Activated CD4-positive, CD25-positive, alpha-beta regulatory T cell treated with anti-CD3 and anti-CD28 coated beads, Interleukin-2, amount 50 U/mL, for 72 hours (primary cell): ENCODE results near the gene RAB36.

Experiments used
- DNase-seq: peaks from one replicate; pipeline ENCODE4 v3.0.0; 2021

RAB36 gene

GRCh38 chr22:23109079-23109347, 36.3 kb upstream of the RAB36 start:
- no peak for DNase-seq

- DNase-seq: no peak
Observed at GRCh38 chr22:23109441-23109978, 35.8 kb upstream of the RAB36 start.

DNA sequence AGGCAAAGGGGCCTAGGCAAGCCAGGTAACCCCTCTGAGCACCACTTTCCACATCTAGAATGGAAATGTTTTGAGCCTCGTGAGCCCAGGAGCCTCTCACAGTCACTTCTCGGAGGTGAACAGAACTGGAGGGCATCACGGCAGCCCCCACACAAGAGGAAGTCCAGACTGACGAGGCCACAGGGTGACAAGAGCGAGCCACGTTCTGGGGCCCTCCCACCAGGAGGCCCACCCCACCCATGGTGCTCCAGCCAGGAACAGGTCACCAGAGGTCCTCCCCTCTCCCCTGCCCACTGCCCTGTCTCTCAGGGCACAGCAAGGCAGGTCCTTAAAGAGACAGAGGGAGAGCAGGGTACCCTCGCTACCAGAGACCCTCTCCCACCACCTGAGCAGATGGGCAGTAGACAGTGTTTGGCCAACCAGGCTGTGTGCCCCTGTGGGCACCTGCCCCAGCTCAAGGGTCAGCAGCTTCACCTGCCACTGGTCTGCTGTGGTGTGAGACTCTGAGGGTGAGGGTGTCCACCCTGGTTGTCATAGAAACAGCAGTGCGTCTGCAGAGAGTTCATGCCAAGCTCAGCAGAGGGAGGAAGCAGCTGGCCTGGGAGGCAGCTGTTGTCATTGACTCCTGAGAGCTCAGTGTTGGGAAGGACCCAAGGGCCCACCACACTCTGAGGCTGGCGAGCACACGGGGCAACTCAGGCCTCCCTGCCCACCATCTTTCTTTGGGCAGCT, 34.9 kb upstream of the RAB36 start:
- no peak for DNase-seq

GRCh38 chr22:23110922-23111527, 34.3 kb upstream of the RAB36 start:
- DNase-seq: no peak

DNA sequence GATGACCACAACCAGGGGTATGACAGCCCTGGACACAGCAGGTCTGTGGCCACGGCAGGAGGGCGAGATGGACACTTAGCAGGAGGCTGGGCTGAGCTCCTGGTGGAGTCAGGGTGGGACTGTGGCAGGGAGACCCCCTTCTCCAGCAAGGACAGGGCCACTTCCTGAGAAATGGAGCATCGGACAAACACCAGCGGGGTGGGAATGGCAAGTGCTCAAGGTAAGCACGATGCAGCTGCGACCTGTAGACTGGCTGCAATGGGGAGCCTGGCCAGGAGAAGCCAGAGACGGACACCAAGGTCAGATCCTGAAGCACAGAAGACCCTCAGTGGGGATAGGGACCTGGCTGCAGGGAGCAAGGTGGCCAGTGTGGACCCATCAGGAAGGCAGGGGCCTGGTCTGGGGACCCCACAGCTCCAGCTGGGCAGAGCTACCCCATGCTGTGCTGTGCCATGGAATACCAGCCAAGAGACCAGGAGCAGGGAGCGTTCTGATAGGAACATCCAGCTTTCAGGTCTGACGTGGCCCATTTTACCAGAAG, 32.7 kb upstream of the RAB36 start:
- DNase-seq: no peak

DNA sequence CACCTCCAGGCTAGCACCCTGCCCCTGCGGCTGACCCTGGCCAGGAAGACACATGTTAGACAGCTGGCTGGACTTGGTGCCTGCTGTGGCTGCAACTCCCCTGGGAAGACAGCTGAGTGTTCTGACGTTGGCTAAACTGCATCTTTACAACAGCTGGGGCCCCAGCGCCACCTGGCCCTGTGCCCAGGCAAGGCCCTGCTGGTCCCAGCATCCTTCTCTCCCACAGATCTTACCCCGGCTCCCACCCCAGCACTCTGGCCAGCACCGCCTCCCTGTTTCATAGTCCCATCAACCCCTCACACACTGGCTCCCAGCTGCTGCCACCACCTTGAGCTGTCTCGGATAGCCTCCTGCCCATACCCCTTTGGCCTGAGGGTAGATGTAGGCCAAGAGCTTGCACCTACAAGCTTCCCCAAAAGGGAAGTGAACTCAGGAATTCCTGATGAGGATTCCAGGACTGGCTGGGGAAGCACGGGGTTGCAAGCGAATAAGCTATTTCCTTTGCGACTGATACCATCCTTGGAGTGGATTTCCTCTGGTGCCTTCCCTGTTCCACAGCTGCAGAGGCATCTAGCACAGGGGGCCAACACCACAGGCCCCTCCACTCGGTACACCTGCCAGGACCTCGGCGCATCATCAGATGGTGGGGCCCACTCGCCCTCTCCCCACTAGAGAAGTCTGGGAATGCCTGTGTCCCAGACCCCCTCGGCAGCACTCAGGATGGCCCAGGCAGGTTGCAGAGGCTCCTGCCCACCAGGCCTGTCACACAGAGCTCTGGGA, 32.0 kb upstream of the RAB36 start:
- DNase-seq: no peak

- no peak for DNase-seq
Observed at GRCh38 chr22:23113847-23114720, 31.2 kb upstream of the RAB36 start.

GRCh38 chr22:23114721-23115020, 30.6 kb upstream of the RAB36 start:
- DNase-seq: no peak

- no peak for DNase-seq
Observed at GRCh38 chr22:23115369-23115768, 29.9 kb upstream of the RAB36 start.

DNA sequence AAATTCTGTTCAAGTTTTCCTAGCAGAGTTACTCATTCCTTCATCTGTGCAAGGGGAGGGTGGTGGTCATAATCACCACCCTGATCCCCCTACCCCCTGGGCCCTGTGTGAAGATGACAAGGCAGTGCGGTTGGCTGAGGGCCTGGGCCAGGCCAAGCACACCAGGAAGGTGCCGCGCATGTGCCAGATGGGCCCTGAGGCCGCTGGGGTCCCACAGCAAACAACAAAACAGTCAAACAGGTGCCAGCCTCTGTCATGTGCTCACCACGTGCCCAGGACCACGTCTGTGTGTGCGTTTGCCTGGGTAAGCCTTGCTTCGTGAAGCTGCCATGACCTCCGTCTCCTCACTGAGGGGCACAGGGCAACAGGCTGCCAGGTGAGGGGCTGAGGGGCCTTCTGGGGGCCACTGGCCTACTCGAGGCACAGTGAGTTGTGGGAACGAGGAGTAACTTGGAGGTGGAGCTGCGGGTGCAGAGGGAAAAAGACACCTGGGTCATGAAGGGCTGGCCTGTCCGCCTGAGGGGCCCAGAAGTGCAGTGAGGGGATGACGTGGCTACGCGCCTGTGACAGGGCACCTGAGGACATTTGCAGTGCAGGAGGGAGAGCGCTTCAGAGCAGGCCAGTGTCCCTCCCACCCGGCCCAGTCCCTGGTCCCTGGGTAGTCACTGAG, 29.3 kb upstream of the RAB36 start:
- DNase-seq: no peak

DNA sequence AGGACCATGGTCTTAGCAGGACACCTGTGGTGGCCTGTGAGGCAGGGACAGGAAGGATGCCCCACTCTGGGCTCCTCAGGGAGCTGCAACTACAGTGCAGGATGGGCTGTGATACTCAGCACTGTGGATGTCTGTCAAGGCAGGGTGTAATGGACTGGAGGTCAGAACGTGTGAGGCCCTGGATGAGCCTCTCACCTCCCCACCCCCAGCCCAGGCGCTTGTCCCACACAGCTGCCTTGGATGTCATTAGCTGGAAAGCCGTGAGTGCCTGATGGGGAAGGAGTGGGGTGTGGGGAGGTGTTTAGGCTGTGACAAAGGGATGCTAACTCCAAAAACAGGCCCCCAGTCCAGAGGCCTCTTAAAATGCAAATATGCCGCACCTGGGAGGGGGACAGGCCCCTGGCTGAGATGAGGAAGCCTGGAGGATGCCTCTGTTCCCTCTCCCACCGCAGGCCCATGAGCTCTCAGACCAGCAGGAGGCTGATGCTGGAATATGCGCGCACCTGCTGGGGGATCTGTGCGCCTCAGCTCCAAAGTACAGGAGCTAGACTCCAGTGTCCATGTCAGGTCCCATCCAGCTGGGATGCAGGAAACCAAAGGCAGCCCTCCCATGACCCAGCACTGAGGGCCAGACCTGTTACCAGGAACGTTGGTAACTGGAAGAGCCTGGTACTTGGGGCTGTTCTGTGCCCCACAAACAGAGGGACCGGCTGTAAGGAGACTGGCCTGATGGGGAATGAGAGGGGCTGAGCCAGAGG, 28.6 kb upstream of the RAB36 start:
- DNase-seq: no peak

DNA sequence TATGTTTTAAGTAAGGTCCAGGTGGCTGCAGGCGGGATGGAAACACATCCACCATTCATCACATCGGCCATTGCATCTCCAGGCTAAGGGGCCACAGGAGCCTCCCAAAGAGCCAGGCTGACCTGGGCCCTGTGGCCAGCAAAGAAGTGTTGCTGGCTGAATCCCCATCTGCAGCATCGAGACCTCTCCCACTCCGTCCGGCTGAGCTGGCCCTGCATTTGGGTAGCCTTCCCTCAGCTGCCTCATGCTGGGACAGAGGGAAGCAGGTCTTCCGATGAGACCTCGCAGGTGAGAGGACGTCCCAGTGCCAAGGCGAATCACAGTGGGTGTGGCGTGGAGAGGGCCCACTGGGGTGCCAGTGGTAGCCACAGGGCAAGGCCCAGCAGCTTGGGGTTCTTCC, 28.0 kb upstream of the RAB36 start:
- no peak for DNase-seq

DNA sequence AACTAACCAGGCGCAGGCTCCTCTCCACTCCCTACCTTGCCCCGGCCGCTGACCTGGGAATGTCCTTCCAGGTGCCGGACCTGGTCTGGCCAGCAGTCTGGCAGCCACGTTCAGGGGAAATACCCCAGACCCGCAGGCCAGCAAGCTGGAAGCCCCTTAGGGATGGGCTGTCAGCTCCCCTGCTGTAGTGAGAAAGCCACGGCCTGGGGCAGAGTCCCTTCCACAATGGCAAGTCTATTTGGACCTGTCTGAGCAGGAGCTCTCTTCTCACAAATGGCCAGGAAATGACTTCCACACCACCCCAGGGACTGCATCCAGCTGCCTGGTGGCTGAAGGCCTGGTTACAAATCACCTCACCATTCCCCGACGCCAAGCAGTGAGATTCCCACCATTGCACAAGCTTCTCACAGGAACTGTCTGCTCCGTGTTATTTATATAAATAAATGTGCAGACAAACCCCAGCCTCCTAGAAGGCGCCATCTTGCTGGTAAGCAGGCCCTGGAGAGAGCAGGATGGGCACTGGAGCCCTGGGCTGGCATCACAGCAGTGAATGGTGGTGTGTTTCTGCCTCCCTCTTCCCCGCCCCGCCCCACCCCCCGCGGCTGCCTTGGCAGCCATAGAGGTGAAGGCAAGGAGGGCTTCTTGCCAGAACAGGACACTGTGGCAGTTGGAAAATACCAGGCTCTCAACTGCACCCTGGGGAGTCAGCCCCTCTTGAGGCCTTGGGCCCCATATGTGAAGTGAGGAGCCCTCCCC, 27.2 kb upstream of the RAB36 start:
- no peak for DNase-seq

- no peak for DNase-seq
Observed at GRCh38 chr22:23118647-23119493, 26.4 kb upstream of the RAB36 start.

GRCh38 chr22:23119494-23120414, 25.5 kb upstream of the RAB36 start:
- peak; percentile 48 for DNase-seq

DNA sequence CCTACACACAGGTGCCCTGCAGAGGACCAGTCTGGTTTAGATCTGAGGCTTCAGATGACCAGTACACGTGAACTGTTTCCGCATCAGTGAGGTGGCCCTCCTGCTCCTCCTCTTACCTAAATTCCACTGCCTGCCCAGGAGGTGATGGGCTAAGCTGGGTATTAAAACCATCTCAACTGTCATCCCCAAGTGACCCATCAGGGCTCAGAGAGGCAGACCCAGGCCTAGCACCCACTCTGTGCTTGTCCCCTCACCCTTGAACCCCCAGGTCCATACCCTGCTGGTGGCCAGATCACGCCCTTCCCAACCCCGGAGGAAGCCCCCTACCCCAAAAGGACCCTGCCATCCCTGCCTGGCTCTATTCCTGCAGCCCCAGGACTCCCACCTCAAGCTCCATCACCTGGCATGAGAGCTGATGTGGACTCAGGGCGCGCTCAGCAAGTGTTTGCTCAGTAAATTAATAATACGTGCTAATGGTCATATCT, 24.8 kb upstream of the RAB36 start:
- no peak for DNase-seq

DNA sequence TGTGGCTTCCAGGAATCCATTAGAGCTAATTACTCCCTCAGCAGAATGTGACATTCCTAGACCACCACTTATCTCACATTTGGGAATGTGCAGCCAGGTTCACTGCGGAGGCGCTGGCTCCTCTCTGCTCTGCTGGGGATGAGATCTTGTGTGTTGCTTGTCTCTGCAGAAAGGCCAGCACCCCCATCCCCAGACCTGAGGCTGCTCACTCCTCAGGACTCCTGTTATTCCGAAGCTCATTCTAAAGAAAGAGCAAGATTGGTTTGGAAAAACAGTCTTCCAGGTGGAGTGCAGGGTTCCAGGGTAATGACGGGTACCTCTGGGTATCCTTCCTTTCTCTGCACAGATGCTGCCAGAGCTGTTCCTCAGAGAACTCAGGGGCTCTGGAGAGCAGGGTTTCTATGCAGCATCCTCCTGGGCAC, 24.3 kb upstream of the RAB36 start:
- DNase-seq: no peak

GRCh38 chr22:23121424-23121823, 23.9 kb upstream of the RAB36 start:
- DNase-seq: no peak
